ENCODE measurements around the gene MS4A13.

Gene MS4A13

DNA sequence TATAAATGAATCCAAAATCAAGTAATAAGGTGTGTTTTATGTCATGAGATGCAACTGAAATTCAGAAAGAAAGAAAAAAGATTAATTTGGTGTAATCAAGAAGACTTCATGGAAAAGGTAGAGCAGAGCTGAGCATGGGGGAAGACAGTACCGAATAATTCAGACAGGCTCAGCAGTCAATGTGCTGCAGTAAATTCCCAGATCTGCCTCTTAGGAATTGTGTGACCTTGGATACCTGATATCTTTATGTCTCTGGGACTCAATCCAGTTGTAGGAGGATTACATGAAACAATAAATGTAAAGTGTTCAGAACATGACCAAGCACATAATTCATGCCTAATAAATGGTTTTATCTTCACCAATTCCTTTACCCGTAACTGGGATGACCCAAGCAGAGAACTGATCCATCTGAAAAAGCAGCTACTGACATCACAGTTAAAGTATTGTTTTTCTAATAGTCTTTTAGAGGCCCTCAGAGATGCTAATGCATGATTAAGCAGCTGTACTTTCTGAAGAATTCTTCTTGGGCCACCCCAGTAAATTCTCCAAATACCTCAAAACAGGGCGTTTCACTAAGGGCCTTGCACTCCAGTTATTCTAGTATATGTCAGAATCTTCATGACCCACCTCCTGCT is 14.8 kb upstream of the MS4A13 start (continued):
- TF ChIP-seq, protein P1, sequence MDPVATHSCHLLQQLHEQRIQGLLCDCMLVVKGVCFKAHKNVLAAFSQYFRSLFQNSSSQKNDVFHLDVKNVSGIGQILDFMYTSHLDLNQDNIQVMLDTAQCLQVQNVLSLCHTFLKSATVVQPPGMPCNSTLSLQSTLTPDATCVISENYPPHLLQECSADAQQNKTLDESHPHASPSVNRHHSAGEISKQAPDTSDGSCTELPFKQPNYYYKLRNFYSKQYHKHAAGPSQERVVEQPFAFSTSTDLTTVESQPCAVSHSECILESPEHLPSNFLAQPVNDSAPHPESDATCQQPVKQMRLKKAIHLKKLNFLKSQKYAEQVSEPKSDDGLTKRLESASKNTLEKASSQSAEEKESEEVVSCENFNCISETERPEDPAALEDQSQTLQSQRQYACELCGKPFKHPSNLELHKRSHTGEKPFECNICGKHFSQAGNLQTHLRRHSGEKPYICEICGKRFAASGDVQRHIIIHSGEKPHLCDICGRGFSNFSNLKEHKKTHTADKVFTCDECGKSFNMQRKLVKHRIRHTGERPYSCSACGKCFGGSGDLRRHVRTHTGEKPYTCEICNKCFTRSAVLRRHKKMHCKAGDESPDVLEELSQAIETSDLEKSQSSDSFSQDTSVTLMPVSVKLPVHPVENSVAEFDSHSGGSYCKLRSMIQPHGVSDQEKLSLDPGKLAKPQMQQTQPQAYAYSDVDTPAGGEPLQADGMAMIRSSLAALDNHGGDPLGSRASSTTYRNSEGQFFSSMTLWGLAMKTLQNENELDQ (tag by site-specific recombination; IDR thresholded peaks at IDR 0.05; ENCODE audit: low read depth): no peak
- TF ChIP-seq ZNF529 (tag by site-specific recombination; IDR thresholded peaks at IDR 0.05; ENCODE audit: insufficient replicate concordance): no peak
- TF ChIP-seq, protein P2, sequence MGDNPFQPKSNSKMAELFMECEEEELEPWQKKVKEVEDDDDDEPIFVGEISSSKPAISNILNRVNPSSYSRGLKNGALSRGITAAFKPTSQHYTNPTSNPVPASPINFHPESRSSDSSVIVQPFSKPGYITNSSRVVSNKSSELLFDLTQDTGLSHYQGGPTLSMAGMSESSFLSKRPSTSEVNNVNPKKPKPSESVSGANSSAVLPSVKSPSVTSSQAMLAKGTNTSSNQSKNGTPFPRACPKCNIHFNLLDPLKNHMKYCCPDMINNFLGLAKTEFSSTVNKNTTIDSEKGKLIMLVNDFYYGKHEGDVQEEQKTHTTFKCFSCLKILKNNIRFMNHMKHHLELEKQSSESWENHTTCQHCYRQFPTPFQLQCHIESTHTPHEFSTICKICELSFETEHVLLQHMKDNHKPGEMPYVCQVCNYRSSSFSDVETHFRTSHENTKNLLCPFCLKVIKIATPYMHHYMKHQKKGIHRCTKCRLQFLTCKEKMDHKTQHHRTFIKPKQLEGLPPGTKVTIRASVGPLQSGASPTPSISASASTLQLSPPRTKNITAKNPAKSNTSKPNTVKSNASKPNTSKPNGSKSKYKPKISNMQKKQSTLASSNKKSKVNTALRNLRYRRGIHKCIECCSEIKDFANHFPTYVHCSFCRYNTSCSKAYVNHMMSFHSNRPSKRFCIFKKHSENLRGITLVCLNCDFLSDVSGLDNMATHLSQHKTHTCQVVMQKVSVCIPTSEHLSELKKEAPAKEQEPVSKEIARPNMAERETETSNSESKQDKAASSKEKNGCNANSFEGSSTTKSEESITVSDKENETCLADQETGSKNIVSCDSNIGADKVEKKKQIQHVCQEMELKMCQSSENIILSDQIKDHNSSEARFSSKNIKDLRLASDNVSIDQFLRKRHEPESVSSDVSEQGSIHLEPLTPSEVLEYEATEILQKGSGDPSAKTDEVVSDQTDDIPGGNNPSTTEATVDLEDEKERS (tag by site-specific recombination; IDR thresholded peaks at IDR 0.05): no peak
- TF ChIP-seq ZNF223 (tag by site-specific recombination; IDR thresholded peaks at IDR 0.05): no peak
- no peak for TF ChIP-seq KLF8 (tag by site-specific recombination; IDR thresholded peaks at IDR 0.05)
- no peak for TF ChIP-seq ZNF548 (tag by site-specific recombination; IDR thresholded peaks at IDR 0.05)
- no peak for TF ChIP-seq ZFHX2 (tag by site-specific recombination; conservative IDR thresholded peaks at IDR 0.05)
- TF ChIP-seq, protein P3, sequence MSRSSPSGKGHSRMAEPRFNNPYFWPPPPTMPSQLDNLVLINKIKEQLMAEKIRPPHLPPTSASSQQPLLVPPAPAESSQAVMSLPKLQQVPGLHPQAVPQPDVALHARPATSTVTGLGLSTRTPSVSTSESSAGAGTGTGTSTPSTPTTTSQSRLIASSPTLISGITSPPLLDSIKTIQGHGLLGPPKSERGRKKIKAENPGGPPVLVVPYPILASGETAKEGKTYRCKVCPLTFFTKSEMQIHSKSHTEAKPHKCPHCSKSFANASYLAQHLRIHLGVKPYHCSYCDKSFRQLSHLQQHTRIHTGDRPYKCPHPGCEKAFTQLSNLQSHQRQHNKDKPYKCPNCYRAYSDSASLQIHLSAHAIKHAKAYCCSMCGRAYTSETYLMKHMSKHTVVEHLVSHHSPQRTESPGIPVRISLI (tag by site-specific recombination; IDR thresholded peaks at IDR 0.05): no peak

DNA sequence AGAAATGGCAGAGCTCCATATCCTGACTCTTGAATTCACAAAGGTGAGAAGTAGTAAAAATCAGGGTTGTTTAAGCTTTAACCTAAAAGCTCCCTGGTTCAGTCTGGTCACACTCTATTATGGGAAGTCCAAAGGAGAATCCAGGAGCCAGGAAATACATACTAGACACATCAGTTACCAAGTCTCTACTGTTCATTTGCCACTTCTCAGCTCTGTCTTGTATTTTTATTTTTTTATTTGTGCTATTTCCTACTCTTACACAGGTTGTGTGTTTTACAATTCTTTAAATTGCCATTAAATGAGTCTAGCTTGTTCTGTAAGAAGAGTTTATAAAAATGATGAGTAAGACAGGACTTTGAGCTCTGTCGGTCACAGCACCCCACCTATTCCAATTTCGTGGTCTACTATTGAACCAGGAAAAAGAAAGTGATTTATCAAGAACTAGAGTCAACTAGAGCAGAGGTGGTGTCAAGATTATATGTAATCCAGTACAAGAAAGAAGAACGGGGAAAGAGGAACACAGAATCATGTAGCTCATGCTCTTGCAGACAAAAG is 12.9 kb upstream of the MS4A13 start:
- Histone ChIP-seq H3K4me3 (ENCODE audit: low read depth, low read length) (no peak overlapping the region), H3K27ac (ENCODE audit: extremely low read depth, low read depth, low read length) (no peak overlapping the region), H3K9me3 (ENCODE audit: control insufficient read depth, insufficient read depth, low read depth, low read length) (no peaks in the 10 kb centered on the region), H3K36me3 (ENCODE audit: control insufficient read depth in 2 of 2, insufficient read depth in 1 of 2, low read length in 2 of 2) (no peaks in the 10 kb centered on the region), H3K4me1 (ENCODE audit: control insufficient read depth, insufficient read depth, low read length) (no peaks in the 10 kb centered on the region)
- ChIA-PET CTCF (interaction anchor here (0.5 kb wide), 1 partner anchor 686 kb away, joined by 4 read pairs; no protein-coding TSS in a partner anchor), POLR2A (no interaction called here)
- TF ChIP-seq ZNF16 (tag by site-specific recombination; IDR thresholded peaks at IDR 0.05; ENCODE audit: low read depth) (no peak), KLF7 (tag by site-specific recombination; IDR thresholded peaks at IDR 0.05; ENCODE audit: borderline replicate concordance) (no peak), ZNF544 (tag by site-specific recombination; IDR thresholded peaks at IDR 0.05) (no peak), ZNF558 (tag by site-specific recombination; IDR thresholded peaks at IDR 0.05) (no peak)

DNA sequence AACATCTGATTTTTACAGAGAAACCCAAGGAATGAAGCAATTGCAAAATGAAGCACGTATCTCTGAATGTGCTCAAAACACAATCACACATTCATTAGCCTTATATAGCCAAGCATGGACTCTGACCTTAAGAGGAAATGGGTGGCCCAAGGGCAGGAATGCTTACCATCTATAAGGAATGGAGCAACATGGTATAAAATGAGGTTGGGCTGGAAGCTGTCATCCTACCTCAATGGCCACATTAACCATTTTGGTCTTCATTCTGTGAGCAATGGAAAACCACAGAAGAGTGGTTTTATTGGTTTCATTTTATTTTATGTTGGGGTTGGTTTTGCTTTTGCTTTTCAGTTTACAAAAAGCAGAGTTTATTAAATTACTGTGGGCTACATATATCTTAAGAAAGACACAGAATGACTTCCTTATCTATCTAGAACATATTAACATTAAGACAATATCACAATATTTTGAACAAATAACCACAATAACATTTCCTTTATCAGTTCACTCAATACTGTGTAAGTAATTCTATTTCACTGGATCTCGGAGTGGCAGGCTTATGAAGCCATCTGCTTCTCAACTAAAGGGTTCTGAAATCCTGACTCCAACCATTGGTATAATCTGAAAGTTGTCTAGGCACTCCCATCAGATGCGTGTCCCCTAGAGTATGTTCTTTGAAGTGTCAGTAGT is 10.8 kb upstream of the MS4A13 start:
- POLR2A ChIA-PET: no interaction called here
- Histone ChIP-seq H3K36me3 (ENCODE audit: control insufficient read depth in 2 of 2, insufficient read depth in 1 of 2, low read length in 2 of 2) (no peaks in the 10 kb centered on the region), H3K9me3 (ENCODE audit: control insufficient read depth, insufficient read depth, low read depth, low read length) (no peaks in the 10 kb centered on the region), H3K27ac (ENCODE audit: extremely low read depth, low read depth, low read length) (no peak overlapping the region), H3K4me3 (ENCODE audit: low read depth, low read length) (no peak overlapping the region), H3K4me1 (ENCODE audit: control insufficient read depth, insufficient read depth, low read length) (no peaks in the 10 kb centered on the region)
- CTCF ChIA-PET: interaction anchor here (1.0 kb wide), 1 partner anchor 141 kb away, joined by 4 read pairs; no protein-coding TSS in a partner anchor
- TF ChIP-seq ZNF19 (tag by site-specific recombination; IDR thresholded peaks at IDR 0.05; ENCODE audit: low read depth) (no peak), ZNF184 (tag by site-specific recombination; IDR thresholded peaks at IDR 0.05) (no peak), HOXC10 (CRISPR knock-in tag; IDR thresholded peaks at IDR 0.05) (no peak), ZNF155 (tag by site-specific recombination; IDR thresholded peaks at IDR 0.05) (no peak), ZBTB7A (tag by site-specific recombination; IDR thresholded peaks at IDR 0.05; ENCODE audit: low read depth) (no peak), MZF1 (tag by site-specific recombination; IDR thresholded peaks at IDR 0.05; ENCODE audit: borderline replicate concordance) (no peak), OSR2 (tag by site-specific recombination; IDR thresholded peaks at IDR 0.05) (no peak)
- TF ChIP-seq, protein P4, sequence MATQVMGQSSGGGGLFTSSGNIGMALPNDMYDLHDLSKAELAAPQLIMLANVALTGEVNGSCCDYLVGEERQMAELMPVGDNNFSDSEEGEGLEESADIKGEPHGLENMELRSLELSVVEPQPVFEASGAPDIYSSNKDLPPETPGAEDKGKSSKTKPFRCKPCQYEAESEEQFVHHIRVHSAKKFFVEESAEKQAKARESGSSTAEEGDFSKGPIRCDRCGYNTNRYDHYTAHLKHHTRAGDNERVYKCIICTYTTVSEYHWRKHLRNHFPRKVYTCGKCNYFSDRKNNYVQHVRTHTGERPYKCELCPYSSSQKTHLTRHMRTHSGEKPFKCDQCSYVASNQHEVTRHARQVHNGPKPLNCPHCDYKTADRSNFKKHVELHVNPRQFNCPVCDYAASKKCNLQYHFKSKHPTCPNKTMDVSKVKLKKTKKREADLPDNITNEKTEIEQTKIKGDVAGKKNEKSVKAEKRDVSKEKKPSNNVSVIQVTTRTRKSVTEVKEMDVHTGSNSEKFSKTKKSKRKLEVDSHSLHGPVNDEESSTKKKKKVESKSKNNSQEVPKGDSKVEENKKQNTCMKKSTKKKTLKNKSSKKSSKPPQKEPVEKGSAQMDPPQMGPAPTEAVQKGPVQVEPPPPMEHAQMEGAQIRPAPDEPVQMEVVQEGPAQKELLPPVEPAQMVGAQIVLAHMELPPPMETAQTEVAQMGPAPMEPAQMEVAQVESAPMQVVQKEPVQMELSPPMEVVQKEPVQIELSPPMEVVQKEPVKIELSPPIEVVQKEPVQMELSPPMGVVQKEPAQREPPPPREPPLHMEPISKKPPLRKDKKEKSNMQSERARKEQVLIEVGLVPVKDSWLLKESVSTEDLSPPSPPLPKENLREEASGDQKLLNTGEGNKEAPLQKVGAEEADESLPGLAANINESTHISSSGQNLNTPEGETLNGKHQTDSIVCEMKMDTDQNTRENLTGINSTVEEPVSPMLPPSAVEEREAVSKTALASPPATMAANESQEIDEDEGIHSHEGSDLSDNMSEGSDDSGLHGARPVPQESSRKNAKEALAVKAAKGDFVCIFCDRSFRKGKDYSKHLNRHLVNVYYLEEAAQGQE (tag by site-specific recombination; IDR thresholded peaks at IDR 0.05): no peak

Measured in HEK293 (cell line).